Keratinocyte (primary cell): ENCODE results near the gene NUP210L.

Source experiments
- EZH2 ChIP-seq: IDR thresholded peaks from one replicate; pipeline ENCODE4 v1.6.1; 2012; ENCODE audit warnings: inconsistent platforms, mild to moderate bottlenecking, low read length, moderate library complexity
- TF ChIP-seq, protein P1 (sequence below), 3 experiments: IDR thresholded peaks in 1 of 3; conservative IDR thresholded peaks in 1 of 3; optimal IDR thresholded peaks in 1 of 3; 2 replicates in 2 of 3; 3 replicates in 1 of 3; pipeline versions ENCODE3 to v1.5.1; 2011; ENCODE audit warnings: low read length in 3 of 3, mild to moderate bottlenecking in 3 of 3, moderate library complexity in 2 of 3, control low read depth in 1 of 3, inconsistent platforms in 1 of 3; ENCODE audit not compliant: insufficient read depth in 2 of 3; ENCODE audit errors: extremely low read depth in 1 of 3

DNA sequence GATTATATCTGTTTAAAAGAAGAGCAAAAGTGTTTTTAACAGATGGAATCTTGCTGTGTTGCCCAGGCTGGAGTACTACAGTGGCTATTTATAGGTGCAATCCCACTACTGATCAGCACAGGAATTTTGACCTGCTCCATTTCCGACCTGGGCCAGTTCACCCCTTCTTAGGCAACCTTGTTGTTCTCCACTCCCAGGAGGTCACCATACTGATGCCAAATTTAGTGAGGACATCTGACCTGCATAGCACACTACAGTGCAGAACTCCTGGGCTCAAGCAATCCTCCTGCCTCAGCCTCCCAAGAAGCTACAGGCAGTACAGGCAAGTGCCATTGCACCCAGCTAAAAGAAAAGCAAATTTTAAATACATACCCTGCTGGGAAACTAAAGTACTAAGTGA is 11.3 kb upstream of the NUP210L start:
- TF ChIP-seq, protein P1, sequence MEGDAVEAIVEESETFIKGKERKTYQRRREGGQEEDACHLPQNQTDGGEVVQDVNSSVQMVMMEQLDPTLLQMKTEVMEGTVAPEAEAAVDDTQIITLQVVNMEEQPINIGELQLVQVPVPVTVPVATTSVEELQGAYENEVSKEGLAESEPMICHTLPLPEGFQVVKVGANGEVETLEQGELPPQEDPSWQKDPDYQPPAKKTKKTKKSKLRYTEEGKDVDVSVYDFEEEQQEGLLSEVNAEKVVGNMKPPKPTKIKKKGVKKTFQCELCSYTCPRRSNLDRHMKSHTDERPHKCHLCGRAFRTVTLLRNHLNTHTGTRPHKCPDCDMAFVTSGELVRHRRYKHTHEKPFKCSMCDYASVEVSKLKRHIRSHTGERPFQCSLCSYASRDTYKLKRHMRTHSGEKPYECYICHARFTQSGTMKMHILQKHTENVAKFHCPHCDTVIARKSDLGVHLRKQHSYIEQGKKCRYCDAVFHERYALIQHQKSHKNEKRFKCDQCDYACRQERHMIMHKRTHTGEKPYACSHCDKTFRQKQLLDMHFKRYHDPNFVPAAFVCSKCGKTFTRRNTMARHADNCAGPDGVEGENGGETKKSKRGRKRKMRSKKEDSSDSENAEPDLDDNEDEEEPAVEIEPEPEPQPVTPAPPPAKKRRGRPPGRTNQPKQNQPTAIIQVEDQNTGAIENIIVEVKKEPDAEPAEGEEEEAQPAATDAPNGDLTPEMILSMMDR (optimal IDR thresholded peaks at IDR 0.05 in 1 of 3, IDR thresholded peaks at IDR 0.05 in 1 of 3, conservative IDR thresholded peaks at IDR 0.05 in 1 of 3; ENCODE audit: extremely low read depth in 1 of 3, insufficient read depth in 2 of 3, low read length in 3 of 3): no peak
- TF ChIP-seq EZH2: no peak
